ENCODE results near the gene PON3.

Gene PON3

GRCh38 chr7:95396136-95397032 is at the start of gene PON3:
PON3 (minus strand) TSS chr7:95396375; CDS start chr7:95396350, 25 bp downstream.
- DNase-seq: no peak

GRCh38 chr7:95444796-95445195 is 48.6 kb upstream of the PON3 start:
- no peak for DNase-seq

- no peak for DNase-seq
These were observed 45.1 kb upstream of the PON3 start for GRCh38 chr7:95441042-95441823.

GRCh38 chr7:95440394-95441038 is 44.3 kb upstream of the PON3 start:
- no peak for DNase-seq

- DNase-seq: no peak
These were observed 40.2 kb upstream of the PON3 start for GRCh38 chr7:95436407-95436806.

- DNase-seq: no peak
These were observed 39.2 kb upstream of the PON3 start for GRCh38 chr7:95435422-95435780.

- DNase-seq: peak; percentile 9 to 40
These were observed 38.6 kb upstream of the PON3 start, which contains the start of gene PON2 for GRCh38 chr7:95434557-95435421. PON2 (minus strand) TSS chr7:95435028; CDS start chr7:95434951, 77 bp downstream.

GRCh38 chr7:95433952-95434556 is 37.9 kb upstream of the PON3 start:
- DNase-seq: peak in 1 of 2 donors; percentile 6

- no peak for DNase-seq
These were observed 37.0 kb upstream of the PON3 start for GRCh38 chr7:95433129-95433528.

- no peak for DNase-seq
These were observed 36.4 kb upstream of the PON3 start for GRCh38 chr7:95432606-95433005.

- no peak for DNase-seq
These were observed 34.7 kb upstream of the PON3 start for GRCh38 chr7:95430864-95431263.

GRCh38 chr7:95429241-95429990 is 33.2 kb upstream of the PON3 start:
- no peak for DNase-seq

- DNase-seq: no peak
These were observed 31.8 kb upstream of the PON3 start for GRCh38 chr7:95427914-95428516.

GRCh38 chr7:95427166-95427565 is 31.0 kb upstream of the PON3 start:
- DNase-seq: no peak

- no peak for DNase-seq
These were observed 29.5 kb upstream of the PON3 start for GRCh38 chr7:95425694-95426093.

GRCh38 chr7:95424716-95425115 is 28.5 kb upstream of the PON3 start:
- no peak for DNase-seq

- DNase-seq: no peak
These were observed 25.8 kb upstream of the PON3 start for GRCh38 chr7:95421847-95422444.

GRCh38 chr7:95421000-95421846 is 25.0 kb upstream of the PON3 start:
- no peak for DNase-seq

- DNase-seq: no peak
These were observed 15.9 kb upstream of the PON3 start for GRCh38 chr7:95412075-95412474.
